OCI-LY1 (cell line): Measurements from ENCODE around the gene AMD1.

Experiments
- H2AFZ ChIP-seq: fragments of 200-600 bp; sonication (generic), shearing (Covaris generic); 2 replicates; pipeline ENCODE4 v1.6.0; 2014; ENCODE audit warnings: antibody characterized with exemption, mild to moderate bottlenecking, low read length
- H3F3A ChIP-seq: fragments of 200-600 bp; sonication (generic), shearing (Covaris generic); 2 replicates; pipeline ENCODE4 v1.6.0; 2014; ENCODE audit warnings: mild to moderate bottlenecking, antibody characterized with exemption, low read length, moderate library complexity; ENCODE audit not compliant: insufficient read depth
- H3K27ac ChIP-seq: fragments of 200-600 bp; sonication (generic); 2 replicates; pipeline ENCODE4 v1.5.1; 2014; ENCODE audit warnings: low read length, mixed run types, mild to moderate bottlenecking, low read depth; ENCODE audit not compliant: poor library complexity, severe bottlenecking
- H3K27me3 ChIP-seq: fragments of 200-600 bp; sonication (generic); 2 replicates; pipeline ENCODE4 v1.6.0; 2014; ENCODE audit warnings: antibody characterized with exemption, mild to moderate bottlenecking, low read length, moderate library complexity; ENCODE audit not compliant: insufficient read depth
- H3K36me3 ChIP-seq: fragments of 200-600 bp; sonication (generic); 2 replicates; pipeline ENCODE4 v1.6.1; 2014; ENCODE audit warnings: mild to moderate bottlenecking, antibody characterized with exemption, low read length, moderate library complexity, mixed read lengths; ENCODE audit not compliant: insufficient read depth
- H3K4me1 ChIP-seq: fragments of 200-600 bp; sonication (generic); 2 replicates; pipeline ENCODE4 v1.5.1; 2014; ENCODE audit warnings: mild to moderate bottlenecking, low read length, moderate library complexity; ENCODE audit not compliant: insufficient read depth, severe bottlenecking
- H3K4me2 ChIP-seq: fragments of 200-600 bp; sonication (generic), shearing (Covaris generic); 2 replicates; pipeline ENCODE4 v1.6.1; 2014; ENCODE audit warnings: low read length
- H3K4me3 ChIP-seq: fragments of 200-600 bp; sonication (generic); 2 replicates; pipeline ENCODE4 v1.5.1; 2014; ENCODE audit warnings: low read length, low read depth, mild to moderate bottlenecking, mixed read lengths; ENCODE audit not compliant: poor library complexity, severe bottlenecking
- H3K79me2 ChIP-seq: fragments of 200-600 bp; shearing (Covaris generic); 2 replicates; pipeline ENCODE4 v1.6.1; 2016; ENCODE audit warnings: mixed run types, low read length, mixed read lengths; ENCODE audit not compliant: insufficient read depth
- H3K9ac ChIP-seq: fragments of 200-600 bp; sonication (generic), shearing (Covaris generic); 2 replicates; pipeline ENCODE4 v1.6.1; 2014; ENCODE audit warnings: mild to moderate bottlenecking, low read length, mixed read lengths
- H3K9me2 ChIP-seq: fragments of 200-600 bp; sonication (generic), shearing (Covaris generic); 2 replicates; pipeline ENCODE4 v1.6.1; 2014; ENCODE audit warnings: low read depth, mild to moderate bottlenecking, low read length, mixed read lengths
- H3K9me3 ChIP-seq: fragments of 200-600 bp; shearing (Covaris generic); 2 replicates; pipeline ENCODE4 v1.6.1; 2014; ENCODE audit warnings: low read length, mixed read lengths
- H4K20me1 ChIP-seq: fragments of 200-600 bp; sonication (generic), shearing (Covaris generic); 2 replicates; pipeline ENCODE4 v1.6.0; 2016; ENCODE audit warnings: mild to moderate bottlenecking, low read length; ENCODE audit not compliant: insufficient read depth
- CTCF ChIP-seq: fragments of 200-600 bp; sonication (generic), shearing (Covaris generic); IDR thresholded peaks from 2 replicates; pipeline ENCODE4 v1.5.1; 2017; ENCODE audit warnings: mild to moderate bottlenecking, antibody characterized with exemption, low read length, moderate library complexity, mixed read lengths
- EZH2 ChIP-seq: fragments of 200-600 bp; sonication (generic), shearing (Covaris generic); IDR thresholded peaks from 2 replicates; pipeline ENCODE4 v1.8.0; 2017; ENCODE audit warnings: borderline replicate concordance, mixed run types, mild to moderate bottlenecking, antibody characterized with exemption, low read length, moderate library complexity, mixed read lengths

Gene AMD1

GRCh38 chr6:110875548-110876169 lies 1.1 kb downstream of the AMD1 start:
- peaks cover 60% of the 10 kb centered on the region for H3K79me2 ChIP-seq
- TF ChIP-seq EZH2 (no peak), CTCF (no peak)
- H3F3A ChIP-seq = 0 out of 2 replicates have a peak, but pooled peaks cover 3% of the 10 kb centered on the region
- H3K36me3 ChIP-seq = peaks cover 7% of the 10 kb centered on the region; the same call in 1 of the 2 replicates
- no peaks in the 10 kb centered on the region for H3K9me3 ChIP-seq
- peak overlapping the region; percentile 59 for H3K27ac ChIP-seq
- peaks cover 49% of the 10 kb centered on the region for H3K4me1 ChIP-seq
- no peaks in the 10 kb centered on the region for H4K20me1 ChIP-seq
- peak overlapping the region; percentile 94 for H3K4me2 ChIP-seq
- peak overlapping the region; percentile 95 for H3K4me3 ChIP-seq
- no peak overlapping the region for H2AFZ ChIP-seq
- peak overlapping the region; percentile 80 for H3K9ac ChIP-seq
- no peaks in the 10 kb centered on the region for H3K9me2 ChIP-seq
- H3K27me3 ChIP-seq = no peaks in the 10 kb centered on the region

- Histone ChIP-seq H3K36me3 (peaks cover 7% of the 10 kb centered on the region; the same call in 1 of the 2 replicates), H3K4me1 (peaks cover 55% of the 10 kb centered on the region), H3K79me2 (peaks cover 66% of the 10 kb centered on the region), H3K27ac (peak overlapping the region; percentile 59), H3F3A (0 out of 2 replicates have a peak, but pooled peaks cover 3% of the 10 kb centered on the region), H3K9ac (peak overlapping the region; percentile 80), H3K4me3 (peak overlapping the region; percentile 95), H3K4me2 (peak overlapping the region; percentile 94), H3K9me3 (no peaks in the 10 kb centered on the region), H2AFZ (no peak overlapping the region), H4K20me1 (no peaks in the 10 kb centered on the region), H3K9me2 (no peaks in the 10 kb centered on the region), H3K27me3 (no peaks in the 10 kb centered on the region)
- TF ChIP-seq EZH2 (no peak), CTCF (no peak)
These were observed 1.7 kb downstream of the AMD1 start for GRCh38 chr6:110876170-110876773.

GRCh38 chr6:110876806-110877564 lies 2.4 kb downstream of the AMD1 start:
- H3K36me3 ChIP-seq = peaks cover 7% of the 10 kb centered on the region; the same call in 1 of the 2 replicates
- peak overlapping the region; percentile 94 for H3K4me2 ChIP-seq
- peak overlapping the region; percentile 80 for H3K9ac ChIP-seq
- H3K4me3 ChIP-seq = peak overlapping the region; percentile 95
- H3K27ac ChIP-seq = peak overlapping the region; percentile 11
- H4K20me1 ChIP-seq = no peaks in the 10 kb centered on the region
- H2AFZ ChIP-seq = no peak overlapping the region
- H3K9me2 ChIP-seq = no peaks in the 10 kb centered on the region
- peaks cover 62% of the 10 kb centered on the region for H3K4me1 ChIP-seq
- H3K79me2 ChIP-seq = peaks cover 73% of the 10 kb centered on the region
- H3K9me3 ChIP-seq = no peaks in the 10 kb centered on the region
- H3F3A ChIP-seq = 0 out of 2 replicates have a peak, but pooled peaks cover 3% of the 10 kb centered on the region
- TF ChIP-seq EZH2 = no peak
- TF ChIP-seq CTCF = no peak
- no peaks in the 10 kb centered on the region for H3K27me3 ChIP-seq
